HG03575 (cell line): ENCODE measurements around the gene LRP1B.

Experiments used
- ATAC-seq: cut with Tn5 transposase; IDR thresholded peaks from one replicate; pipeline ENCODE4 v1.9.1; 2021; ENCODE audit not compliant: unreplicated experiment, insufficient number of reproducible peaks, low FRiP score; ENCODE audit errors: extremely low read depth

The LRP1B gene

GRCh38 chr2:141653184-141653583, 477.6 kb downstream of the LRP1B start:
- no peak for ATAC-seq

- ATAC-seq = no peak
Measured at GRCh38 chr2:141652308-141652707, 478.5 kb downstream of the LRP1B start.

- no peak for ATAC-seq
Measured at GRCh38 chr2:141647353-141647752, 483.5 kb downstream of the LRP1B start.

- ATAC-seq = no peak
Measured at GRCh38 chr2:141641462-141641861, 489.4 kb downstream of the LRP1B start.

- no peak for ATAC-seq
Measured at GRCh38 chr2:141639809-141640208, 491.0 kb downstream of the LRP1B start.

- no peak for ATAC-seq
Measured at GRCh38 chr2:141633132-141633531, 497.7 kb downstream of the LRP1B start.

- no peak for ATAC-seq
Measured at GRCh38 chr2:141630407-141630930, 500.3 kb downstream of the LRP1B start.

GRCh38 chr2:141620372-141620771, 510.4 kb downstream of the LRP1B start:
- no peak for ATAC-seq

- no peak for ATAC-seq
Measured at GRCh38 chr2:141618457-141618856, 512.4 kb downstream of the LRP1B start.

- no peak for ATAC-seq
Measured at GRCh38 chr2:141611981-141612380, 518.8 kb downstream of the LRP1B start.

- no peak for ATAC-seq
Measured at GRCh38 chr2:141611176-141611571, 519.6 kb downstream of the LRP1B start.

- ATAC-seq = no peak
Measured at GRCh38 chr2:141610564-141611175, 520.1 kb downstream of the LRP1B start.

GRCh38 chr2:141605163-141605562, 525.7 kb downstream of the LRP1B start:
- no peak for ATAC-seq

GRCh38 chr2:141601511-141602152, 529.2 kb downstream of the LRP1B start:
- no peak for ATAC-seq

- ATAC-seq = no peak
Measured at GRCh38 chr2:141599721-141600120, 531.1 kb downstream of the LRP1B start.

GRCh38 chr2:141598982-141599381, 531.8 kb downstream of the LRP1B start:
- ATAC-seq = no peak

GRCh38 chr2:141595316-141595920, 535.4 kb downstream of the LRP1B start:
- no peak for ATAC-seq

GRCh38 chr2:141591787-141592186, 539.0 kb downstream of the LRP1B start:
- no peak for ATAC-seq

GRCh38 chr2:141590620-141591019, 540.2 kb downstream of the LRP1B start:
- ATAC-seq = no peak

GRCh38 chr2:141589314-141589713, 541.5 kb downstream of the LRP1B start:
- no peak for ATAC-seq
